Neural cell (in vitro differentiated cells): ENCODE data around the gene PM20D2. TPM values are rescaled to one million over a fixed set of nuclear protein-coding genes. Genes with fewer than 3 reads are reported as not detected.

Experiments
- H2AFZ ChIP-seq: fragments of 200-600, 300-800 bp; sonication (generic), shearing (Covaris generic); 2 replicates; pipeline ENCODE4 v1.6.0; 2014; ENCODE audit warnings: low read depth, mild to moderate bottlenecking, antibody characterized with exemption, low read length, moderate library complexity
- H3F3A ChIP-seq: fragments of 200-600 bp; shearing (Covaris generic); 2 replicates; pipeline ENCODE4 v1.6.1; 2016; ENCODE audit warnings: mild to moderate bottlenecking, moderate library complexity, mixed read lengths, antibody characterized with exemption, low read length; ENCODE audit not compliant: insufficient read depth, poor library complexity, severe bottlenecking
- H3K27ac ChIP-seq: fragments of 200-600, 300-800 bp; sonication (generic), shearing (Covaris generic); 2 replicates; pipeline ENCODE4 v1.5.1; 2014; ENCODE audit warnings: mild to moderate bottlenecking, low read length, moderate library complexity
- H3K27me3 ChIP-seq: fragments of 300-800, 200-600 bp; sonication (generic), shearing (Covaris generic); 2 replicates; pipeline ENCODE4 v1.6.0; 2014; ENCODE audit warnings: mild to moderate bottlenecking, low read depth, low read length, moderate library complexity; ENCODE audit not compliant: insufficient read depth
- H3K36me3 ChIP-seq: fragments of 300-800, 200-600 bp; sonication (generic), shearing (Covaris generic); 2 replicates; pipeline ENCODE4 v1.5.1; 2014; ENCODE audit warnings: mild to moderate bottlenecking, antibody characterized with exemption, low read length, moderate library complexity; ENCODE audit not compliant: insufficient read depth
- H3K4me2 ChIP-seq: fragments of 300-800, 200-600 bp; sonication (generic), shearing (Covaris generic); 2 replicates; pipeline ENCODE4 v1.6.0; 2014; ENCODE audit warnings: mild to moderate bottlenecking, low read length
- H3K4me3 ChIP-seq: fragments of 300-800, 200-600 bp; sonication (generic), shearing (Covaris generic); 2 replicates; pipeline ENCODE4 v1.5.1; 2014; ENCODE audit warnings: mild to moderate bottlenecking, low read length, moderate library complexity
- H3K79me2 ChIP-seq: fragments of 200-600 bp; shearing (Covaris generic); replicated peaks from 2 replicates; pipeline ENCODE4 v1.6.0; 2014; ENCODE audit warnings: mild to moderate bottlenecking, low read length, moderate library complexity; ENCODE audit not compliant: insufficient read depth
- H3K9ac ChIP-seq: fragments of 300-800, 200-600 bp; sonication (generic), shearing (Covaris generic); 2 replicates; pipeline ENCODE4 v1.6.1; 2016; ENCODE audit warnings: mild to moderate bottlenecking, low read length, mixed read lengths
- H3K9me2 ChIP-seq: fragments of 200-600 bp; shearing (Covaris generic); 2 replicates; pipeline ENCODE4 v1.6.1; 2016; ENCODE audit warnings: mild to moderate bottlenecking, low read length, mixed read lengths; ENCODE audit not compliant: insufficient read depth
- H3K9me3 ChIP-seq: fragments of 200-600, 300-800 bp; sonication (generic), shearing (Covaris generic); 2 replicates; pipeline ENCODE4 v1.6.1; 2016; ENCODE audit warnings: mild to moderate bottlenecking, mixed run types, low read length, moderate library complexity, mixed read lengths
- H4K20me1 ChIP-seq: fragments of 200-600 bp; shearing (Covaris generic); 2 replicates; pipeline ENCODE4 v1.6.1; 2016; ENCODE audit warnings: mild to moderate bottlenecking, mixed run types; ENCODE audit not compliant: insufficient read depth
- CTCF ChIP-seq: fragments of 450-650 bp; IDR thresholded peaks from 2 replicates; pipeline ENCODE4 v1.5.1; 2014; ENCODE audit warnings: antibody characterized with exemption, mild to moderate bottlenecking, moderate library complexity; ENCODE audit not compliant: poor library complexity, severe bottlenecking
- EP300 ChIP-seq: fragments of 450-650 bp; conservative IDR thresholded peaks from 2 replicates; pipeline ENCODE4 v1.6.1; 2014; ENCODE audit warnings: antibody characterized with exemption, mild to moderate bottlenecking, moderate library complexity; ENCODE audit not compliant: poor library complexity, severe bottlenecking
- EZH2 ChIP-seq: fragments of 200-600, 300-800 bp; shearing (Covaris generic), sonication (generic); IDR thresholded peaks from 2 replicates; pipeline ENCODE4 v1.6.1; 2014; ENCODE audit warnings: antibody characterized with exemption, low read length, borderline replicate concordance, mild to moderate bottlenecking; ENCODE audit not compliant: insufficient read depth, poor library complexity, severe bottlenecking
- MXI1 ChIP-seq: fragments of 450-650 bp; conservative IDR thresholded peaks from 2 replicates; pipeline ENCODE4 v1.6.1; 2014; ENCODE audit warnings: antibody characterized with exemption, mild to moderate bottlenecking; ENCODE audit not compliant: poor library complexity, severe bottlenecking
- POLR2AphosphoS5 ChIP-seq: IDR thresholded peaks from 2 replicates; pipeline ENCODE4 v1.6.1; 2012
- RAD21 ChIP-seq: fragments of 450-650 bp; conservative IDR thresholded peaks from 2 replicates; pipeline ENCODE4 v1.6.1; 2014; ENCODE audit warnings: antibody characterized with exemption, mild to moderate bottlenecking, moderate library complexity
- SMC3 ChIP-seq: fragments of 450-650 bp; conservative IDR thresholded peaks from 2 replicates; pipeline ENCODE4 v1.6.1; 2014; ENCODE audit warnings: antibody characterized with exemption, mild to moderate bottlenecking, moderate library complexity; ENCODE audit not compliant: poor library complexity
- TAF1 ChIP-seq: IDR thresholded peaks from 2 replicates; pipeline ENCODE4 v1.6.1; 2012; ENCODE audit warnings: low read depth
- polyA minus RNA-seq: library from RNA; depleted of rRNA, polyadenylated mRNA; stranded (reverse); fragments of >200 nt; gene quantifications from 2 replicates; pipeline ENCODE4 v1.2.3, GENCODE V29; 2014
- polyA plus RNA-seq: library from polyadenylated mRNA; depleted of rRNA; stranded (reverse); fragments of >200 nt; gene quantifications from 2 replicates; pipeline ENCODE4 v1.2.3, GENCODE V29; 2014
- TF ChIP-seq, protein P1 (sequence below): IDR thresholded peaks from 2 replicates; pipeline ENCODE4 v1.6.1; 2012; ENCODE audit warnings: borderline replicate concordance

PM20D2 gene
- 27.6 and 28.2 TPM in 2 replicates for polyA plus RNA-seq
- 19.2 and 20.4 TPM in 2 replicates for polyA minus RNA-seq

GRCh38 chr6:89145956-89146717 is at the start of gene PM20D2:
Gene PM20D2, plus strand, starts transcription at chr6:89146055. Its CDS starts 90 bp downstream, at chr6:89146145.
- Histone ChIP-seq H3K36me3 (no peaks in the 10 kb centered on the region), H3K27me3 (peaks cover 14% of the 10 kb centered on the region), H4K20me1 (no peaks in the 10 kb centered on the region), H3K27ac (no peak within 1 kb of the TSS), H3K9me3 (no peaks in the 10 kb centered on the region), H3K9ac (peak within 1 kb of the TSS; percentile 68), H3K4me2 (peak within 1 kb of the TSS; percentile 70), H3F3A (no peaks in the 10 kb centered on the region), H3K4me3 (peak within 1 kb of the TSS; percentile 85), H3K79me2 (no peaks in the 10 kb centered on the region), H2AFZ (peak within 1 kb of the TSS; percentile 45), H3K9me2 (no peaks in the 10 kb centered on the region)
- TF ChIP-seq EP300 (no peak), TAF1 (no peak), SMC3 (peak; percentile 20), MXI1 (peak; percentile 71)

- no peak overlapping the region for H3K4me2 ChIP-seq
- peaks cover 4% of the 10 kb centered on the region for H3K36me3 ChIP-seq
- no peak overlapping the region for H3K9ac ChIP-seq
- H3F3A ChIP-seq = no peaks in the 10 kb centered on the region
- H3K27me3 ChIP-seq = no peaks in the 10 kb centered on the region
- H4K20me1 ChIP-seq = no peaks in the 10 kb centered on the region
- H3K9me2 ChIP-seq = no peaks in the 10 kb centered on the region
- H3K79me2 ChIP-seq = no peaks in the 10 kb centered on the region
- TF ChIP-seq MXI1 = no peak
- no peak for TF ChIP-seq EZH2
- no peak for TF ChIP-seq SMC3
- TF ChIP-seq RAD21 = no peak
- TF ChIP-seq TAF1 = no peak
- no peak for TF ChIP-seq POLR2AphosphoS5
- TF ChIP-seq CTCF = no peak
- no peak for TF ChIP-seq EP300
- TF ChIP-seq, protein P1, sequence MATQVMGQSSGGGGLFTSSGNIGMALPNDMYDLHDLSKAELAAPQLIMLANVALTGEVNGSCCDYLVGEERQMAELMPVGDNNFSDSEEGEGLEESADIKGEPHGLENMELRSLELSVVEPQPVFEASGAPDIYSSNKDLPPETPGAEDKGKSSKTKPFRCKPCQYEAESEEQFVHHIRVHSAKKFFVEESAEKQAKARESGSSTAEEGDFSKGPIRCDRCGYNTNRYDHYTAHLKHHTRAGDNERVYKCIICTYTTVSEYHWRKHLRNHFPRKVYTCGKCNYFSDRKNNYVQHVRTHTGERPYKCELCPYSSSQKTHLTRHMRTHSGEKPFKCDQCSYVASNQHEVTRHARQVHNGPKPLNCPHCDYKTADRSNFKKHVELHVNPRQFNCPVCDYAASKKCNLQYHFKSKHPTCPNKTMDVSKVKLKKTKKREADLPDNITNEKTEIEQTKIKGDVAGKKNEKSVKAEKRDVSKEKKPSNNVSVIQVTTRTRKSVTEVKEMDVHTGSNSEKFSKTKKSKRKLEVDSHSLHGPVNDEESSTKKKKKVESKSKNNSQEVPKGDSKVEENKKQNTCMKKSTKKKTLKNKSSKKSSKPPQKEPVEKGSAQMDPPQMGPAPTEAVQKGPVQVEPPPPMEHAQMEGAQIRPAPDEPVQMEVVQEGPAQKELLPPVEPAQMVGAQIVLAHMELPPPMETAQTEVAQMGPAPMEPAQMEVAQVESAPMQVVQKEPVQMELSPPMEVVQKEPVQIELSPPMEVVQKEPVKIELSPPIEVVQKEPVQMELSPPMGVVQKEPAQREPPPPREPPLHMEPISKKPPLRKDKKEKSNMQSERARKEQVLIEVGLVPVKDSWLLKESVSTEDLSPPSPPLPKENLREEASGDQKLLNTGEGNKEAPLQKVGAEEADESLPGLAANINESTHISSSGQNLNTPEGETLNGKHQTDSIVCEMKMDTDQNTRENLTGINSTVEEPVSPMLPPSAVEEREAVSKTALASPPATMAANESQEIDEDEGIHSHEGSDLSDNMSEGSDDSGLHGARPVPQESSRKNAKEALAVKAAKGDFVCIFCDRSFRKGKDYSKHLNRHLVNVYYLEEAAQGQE = no peak
- no peak overlapping the region for H3K4me3 ChIP-seq
- no peaks in the 10 kb centered on the region for H3K9me3 ChIP-seq
- no peak overlapping the region for H3K27ac ChIP-seq
- H2AFZ ChIP-seq = no peak overlapping the region
Measured at GRCh38 chr6:89098461-89098860, 47.4 kb upstream of the PM20D2 start.
